NCI-H1694 treated with DMSO at 0.1 percent for 48 hours (cell line): ENCODE results near the gene MYF6.

Experiments used
- DNase-seq: peaks from one replicate; lab custom pipeline; 2025; lab: John Stamatoyannopoulos, UW

MYF6 gene

GRCh38 chr12:80707830-80708258 lies 410 bp downstream of the MYF6 start:
- DNase-seq, result no peak

GRCh38 chr12:80708259-80708974 lies 983 bp downstream of the MYF6 start:
- DNase-seq, result no peak

GRCh38 chr12:80708975-80709328 lies 1.5 kb downstream of the MYF6 start:
- no peak for DNase-seq

GRCh38 chr12:80709811-80710726 lies 2.6 kb downstream of the MYF6 start:
- DNase-seq, result no peak

GRCh38 chr12:80710727-80711449 lies 3.5 kb downstream of the MYF6 start:
- no peak for DNase-seq

GRCh38 chr12:80711866-80712265 lies 4.4 kb downstream of the MYF6 start:
- DNase-seq, result no peak

- no peak for DNase-seq
Measured at GRCh38 chr12:80712866-80713265, 5.4 kb downstream of the MYF6 start.

- DNase-seq, result no peak
Measured at GRCh38 chr12:80713419-80713818, 6.0 kb downstream of the MYF6 start.

GRCh38 chr12:80714055-80714454 lies 6.6 kb downstream of the MYF6 start:
- no peak for DNase-seq

GRCh38 chr12:80714846-80715245 lies 7.4 kb downstream of the MYF6 start:
- DNase-seq, result no peak

- no peak for DNase-seq
Measured at GRCh38 chr12:80715713-80716249, 8.3 kb downstream of the MYF6 start.

GRCh38 chr12:80716696-80717469 lies 9.4 kb downstream of the MYF6 start, which contains the start of gene MYF5:
Gene MYF5, plus strand, starts transcription at chr12:80716912. Its CDS starts 152 bp downstream, at chr12:80717064.
- DNase-seq, result no peak

- no peak for DNase-seq
Measured at GRCh38 chr12:80717856-80718255, 10.4 kb downstream of the MYF6 start.

GRCh38 chr12:80720516-80720915 lies 13.1 kb downstream of the MYF6 start:
- no peak for DNase-seq

GRCh38 chr12:80721326-80721725 lies 13.9 kb downstream of the MYF6 start:
- no peak for DNase-seq

GRCh38 chr12:80745851-80746505 lies 38.5 kb downstream of the MYF6 start:
- DNase-seq, result peak; percentile 65

- DNase-seq, result no peak
Measured at GRCh38 chr12:80747800-80748199, 40.4 kb downstream of the MYF6 start.

- no peak for DNase-seq
Measured at GRCh38 chr12:80749456-80749855, 42.0 kb downstream of the MYF6 start.

- no peak for DNase-seq
Measured at GRCh38 chr12:80752464-80752863, 45.0 kb downstream of the MYF6 start.

GRCh38 chr12:80754274-80754673 lies 46.8 kb downstream of the MYF6 start:
- no peak for DNase-seq

- DNase-seq, result no peak
Measured at GRCh38 chr12:80756875-80757274, 49.4 kb downstream of the MYF6 start.
